K562 (cell line): ENCODE results near the gene B9D2. TPM values are rescaled to one million over a fixed set of nuclear protein-coding genes. Genes with fewer than 3 reads are reported as not detected.

ENCODE experiments used
- BRD9 ChIP-seq: fragments of 450-650 bp; IDR thresholded peaks from 2 replicates; pipeline ENCODE4 v1.6.1; 2018; ENCODE audit warnings: low read depth; ENCODE audit not compliant: partially characterized antibody
- HOXB6 ChIP-seq: fragments of 250-450 bp; sonication (Bioruptor Pico); IDR thresholded peaks from 2 replicates; pipeline ENCODE4 v1.5.1; 2022; ENCODE audit warnings: mild to moderate bottlenecking, borderline replicate concordance
- MEIS2 ChIP-seq: fragments of 450-650 bp; IDR thresholded peaks from 2 replicates; pipeline ENCODE4 v1.6.1; 2014; ENCODE audit warnings: mild to moderate bottlenecking; ENCODE audit not compliant: partially characterized antibody
- RBM14 ChIP-seq: fragments of 200-400 bp; formaldehyde crosslinking; IDR thresholded peaks from 2 replicates; pipeline ENCODE4 v1.6.1; 2018; ENCODE audit warnings: low read depth, mild to moderate bottlenecking, low read length, moderate library complexity, borderline replicate concordance; ENCODE audit not compliant: insufficient read depth
- SUPT5H ChIP-seq: fragments of 450-650 bp; IDR thresholded peaks from 2 replicates; pipeline ENCODE4 v1.6.1; 2016
- XRCC5 ChIP-seq: fragments of 200-400 bp; formaldehyde crosslinking; IDR thresholded peaks from 2 replicates; pipeline ENCODE4 v1.6.1; 2017; ENCODE audit warnings: low read depth, mild to moderate bottlenecking, low read length
- ZNF408 ChIP-seq: fragments of 250-450 bp; sonication (Bioruptor Pico); IDR thresholded peaks from 2 replicates; pipeline ENCODE4 v1.4.0; 2020; ENCODE audit warnings: low read depth, mild to moderate bottlenecking, moderate library complexity
- ZNF583 ChIP-seq: fragments of 250-450 bp; sonication (Bioruptor Pico); IDR thresholded peaks from 2 replicates; pipeline ENCODE4 v1.4.0; 2020
- ZNF644 ChIP-seq: fragments of 200-800 bp; sonication (Bioruptor generic); IDR thresholded peaks from 2 replicates; pipeline ENCODE4 v1.6.1; 2016; ENCODE audit warnings: low read depth, missing genetic modification characterization, missing compliant biosample characterization
- polyA plus RNA-seq, 8 experiments: library from polyadenylated mRNA; depleted of rRNA in 4 of 8; stranded (reverse) in 5 of 8; unstranded in 3 of 8; fragments of >200 nt; fragmentation: Nextera tagmentation in 2 of 8; fragmentation: Illumina TruSeq in 1 of 8; extraction: Ambion mirVana in 2 of 8; extraction: Trizol in 1 of 8; gene quantifications; 2 replicates each; pipeline versions ENCODE4 v1.2.1 to v1.2.3, GENCODE V29; 2011 to 2014; ENCODE audit warnings: inconsistent platforms in 1 of 8, missing spikeins in 1 of 8
- total RNA-seq, 7 experiments: library from RNA; depleted of rRNA in 6 of 7; stranded (reverse); fragments of >200 nt in 6 of 7; fragmentation: Illumina TruSeq in 2 of 7; extraction: Trizol in 2 of 7; gene quantifications; 2 replicates each; pipeline versions ENCODE4 v1.2.1 to v1.2.3, GENCODE V29; 2011 to 2021; ENCODE audit warnings: low replicate concordance in 1 of 7
- TF ChIP-seq, protein P1 (sequence below): fragments of 450-650 bp; formaldehyde crosslinking; IDR thresholded peaks from 2 replicates; pipeline ENCODE4 v1.4.0; 2022; ENCODE audit warnings: missing genetic modification characterization
- TF ChIP-seq, protein P2 (sequence below): sonication (generic); formaldehyde crosslinking; IDR thresholded peaks from 2 replicates; pipeline ENCODE4 v1.8.1; 2023; ENCODE audit warnings: mild to moderate bottlenecking, missing genetic modification reagents, moderate library complexity
- TF ChIP-seq, protein P3 (sequence below): fragments of 450-650 bp; IDR thresholded peaks from 2 replicates; pipeline ENCODE4 v1.6.1; 2018; ENCODE audit warnings: mild to moderate bottlenecking, low read depth; ENCODE audit not compliant: partially characterized antibody
- TF ChIP-seq, protein P4 (sequence below): sonication (generic); formaldehyde crosslinking; IDR thresholded peaks from 2 replicates; pipeline ENCODE4 v1.8.0; 2023; ENCODE audit warnings: mild to moderate bottlenecking, missing genetic modification reagents
- TF ChIP-seq, protein P5 (sequence below): fragments of 450-650 bp; formaldehyde crosslinking; conservative IDR thresholded peaks from 2 replicates; pipeline ENCODE4 v1.4.0; 2022; ENCODE audit warnings: mild to moderate bottlenecking, missing genetic modification characterization
- TF ChIP-seq, protein P6 (sequence below), 2 experiments: fragments of 450-650 bp; IDR thresholded peaks; 2 replicates each; pipeline ENCODE4 v1.6.1; 2016
- TF ChIP-seq, protein P7 (sequence below): sonication (generic); formaldehyde crosslinking; IDR thresholded peaks from 2 replicates; pipeline ENCODE4 v1.8.0; 2022; ENCODE audit warnings: mild to moderate bottlenecking, low read depth, missing genetic modification reagents

B9D2 gene
- total and polyA plus RNA-seq, 9 of the 15 experiments (the other 6 are each of a cell fraction or from before 2014, with no cell fraction given), result 0.83 to 6.9 (median 2.8) TPM

DNA sequence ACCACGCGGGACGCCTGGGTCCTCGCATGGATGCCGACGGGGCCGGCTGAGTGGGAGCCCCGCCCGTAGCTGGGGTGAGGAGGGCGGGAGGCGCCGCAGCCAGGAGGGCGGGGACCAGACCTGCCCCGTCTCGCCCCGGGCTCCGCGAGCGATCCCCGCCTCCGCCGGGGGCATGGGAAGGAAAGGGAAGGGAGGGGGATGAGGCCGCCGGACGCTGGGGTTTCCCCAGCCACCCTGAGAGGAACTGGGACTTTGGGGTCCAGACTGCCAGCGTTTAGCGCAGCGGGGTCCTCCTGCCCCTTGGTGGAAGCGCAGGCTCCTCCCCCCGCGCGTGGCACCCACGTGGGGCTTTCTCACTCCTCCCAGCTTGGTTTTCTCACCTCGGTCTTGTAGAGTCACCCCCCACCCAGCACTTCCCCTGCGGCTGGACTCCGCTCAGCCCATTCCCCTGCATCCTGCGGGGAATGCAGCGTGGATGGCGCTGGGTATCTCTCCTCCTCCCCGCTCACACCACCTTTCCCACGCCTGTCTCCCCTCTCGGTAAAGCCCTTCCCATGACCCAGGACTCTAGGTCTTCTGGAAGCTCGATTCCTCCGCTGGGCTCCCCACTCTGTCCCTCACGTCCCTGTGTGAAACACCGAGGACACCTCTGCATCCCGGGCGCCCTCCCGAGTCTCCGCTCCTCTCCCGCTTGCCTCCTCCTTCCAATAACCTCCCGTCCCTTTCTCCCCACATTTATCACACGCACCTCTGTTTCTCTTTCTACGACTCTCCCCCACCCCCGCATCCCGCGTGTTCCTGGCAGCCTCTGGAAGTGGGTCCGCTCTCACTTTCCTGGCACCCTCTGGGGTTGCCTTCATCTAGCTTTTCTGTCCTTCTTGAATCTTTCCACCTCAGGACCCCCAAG is 12.4 kb downstream of the B9D2 start (continued):
- TF ChIP-seq, protein P1, sequence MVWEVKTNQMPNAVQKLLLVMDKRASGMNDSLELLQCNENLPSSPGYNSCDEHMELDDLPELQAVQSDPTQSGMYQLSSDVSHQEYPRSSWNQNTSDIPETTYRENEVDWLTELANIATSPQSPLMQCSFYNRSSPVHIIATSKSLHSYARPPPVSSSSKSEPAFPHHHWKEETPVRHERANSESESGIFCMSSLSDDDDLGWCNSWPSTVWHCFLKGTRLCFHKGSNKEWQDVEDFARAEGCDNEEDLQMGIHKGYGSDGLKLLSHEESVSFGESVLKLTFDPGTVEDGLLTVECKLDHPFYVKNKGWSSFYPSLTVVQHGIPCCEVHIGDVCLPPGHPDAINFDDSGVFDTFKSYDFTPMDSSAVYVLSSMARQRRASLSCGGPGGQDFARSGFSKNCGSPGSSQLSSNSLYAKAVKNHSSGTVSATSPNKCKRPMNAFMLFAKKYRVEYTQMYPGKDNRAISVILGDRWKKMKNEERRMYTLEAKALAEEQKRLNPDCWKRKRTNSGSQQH (CRISPR knock-in tag), result no peak; the same call in 1 of the 2 replicates
- TF ChIP-seq ZNF644, result no peak
- TF ChIP-seq, protein P2, sequence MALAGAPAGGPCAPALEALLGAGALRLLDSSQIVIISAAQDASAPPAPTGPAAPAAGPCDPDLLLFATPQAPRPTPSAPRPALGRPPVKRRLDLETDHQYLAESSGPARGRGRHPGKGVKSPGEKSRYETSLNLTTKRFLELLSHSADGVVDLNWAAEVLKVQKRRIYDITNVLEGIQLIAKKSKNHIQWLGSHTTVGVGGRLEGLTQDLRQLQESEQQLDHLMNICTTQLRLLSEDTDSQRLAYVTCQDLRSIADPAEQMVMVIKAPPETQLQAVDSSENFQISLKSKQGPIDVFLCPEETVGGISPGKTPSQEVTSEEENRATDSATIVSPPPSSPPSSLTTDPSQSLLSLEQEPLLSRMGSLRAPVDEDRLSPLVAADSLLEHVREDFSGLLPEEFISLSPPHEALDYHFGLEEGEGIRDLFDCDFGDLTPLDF (CRISPR knock-in tag), result peak; percentile 2; the same call in 1 of the 2 replicates
- TF ChIP-seq, protein P3, sequence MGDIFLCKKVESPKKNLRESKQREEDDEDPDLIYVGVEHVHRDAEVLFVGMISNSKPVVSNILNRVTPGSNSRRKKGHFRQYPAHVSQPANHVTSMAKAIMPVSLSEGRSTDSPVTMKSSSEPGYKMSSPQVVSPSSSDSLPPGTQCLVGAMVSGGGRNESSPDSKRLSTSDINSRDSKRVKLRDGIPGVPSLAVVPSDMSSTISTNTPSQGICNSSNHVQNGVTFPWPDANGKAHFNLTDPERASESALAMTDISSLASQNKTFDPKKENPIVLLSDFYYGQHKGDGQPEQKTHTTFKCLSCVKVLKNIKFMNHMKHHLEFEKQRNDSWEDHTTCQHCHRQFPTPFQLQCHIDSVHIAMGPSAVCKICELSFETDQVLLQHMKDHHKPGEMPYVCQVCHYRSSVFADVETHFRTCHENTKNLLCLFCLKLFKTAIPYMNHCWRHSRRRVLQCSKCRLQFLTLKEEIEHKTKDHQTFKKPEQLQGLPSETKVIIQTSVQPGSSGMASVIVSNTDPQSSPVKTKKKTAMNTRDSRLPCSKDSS, result no peak
- TF ChIP-seq HOXB6, result no peak
- TF ChIP-seq, protein P4, sequence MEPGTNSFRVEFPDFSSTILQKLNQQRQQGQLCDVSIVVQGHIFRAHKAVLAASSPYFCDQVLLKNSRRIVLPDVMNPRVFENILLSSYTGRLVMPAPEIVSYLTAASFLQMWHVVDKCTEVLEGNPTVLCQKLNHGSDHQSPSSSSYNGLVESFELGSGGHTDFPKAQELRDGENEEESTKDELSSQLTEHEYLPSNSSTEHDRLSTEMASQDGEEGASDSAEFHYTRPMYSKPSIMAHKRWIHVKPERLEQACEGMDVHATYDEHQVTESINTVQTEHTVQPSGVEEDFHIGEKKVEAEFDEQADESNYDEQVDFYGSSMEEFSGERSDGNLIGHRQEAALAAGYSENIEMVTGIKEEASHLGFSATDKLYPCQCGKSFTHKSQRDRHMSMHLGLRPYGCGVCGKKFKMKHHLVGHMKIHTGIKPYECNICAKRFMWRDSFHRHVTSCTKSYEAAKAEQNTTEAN (CRISPR knock-in tag), result no peak
- TF ChIP-seq XRCC5, result 0 out of 2 replicates have a peak, but pooled peaks have one; percentile 8
- TF ChIP-seq, protein P5, sequence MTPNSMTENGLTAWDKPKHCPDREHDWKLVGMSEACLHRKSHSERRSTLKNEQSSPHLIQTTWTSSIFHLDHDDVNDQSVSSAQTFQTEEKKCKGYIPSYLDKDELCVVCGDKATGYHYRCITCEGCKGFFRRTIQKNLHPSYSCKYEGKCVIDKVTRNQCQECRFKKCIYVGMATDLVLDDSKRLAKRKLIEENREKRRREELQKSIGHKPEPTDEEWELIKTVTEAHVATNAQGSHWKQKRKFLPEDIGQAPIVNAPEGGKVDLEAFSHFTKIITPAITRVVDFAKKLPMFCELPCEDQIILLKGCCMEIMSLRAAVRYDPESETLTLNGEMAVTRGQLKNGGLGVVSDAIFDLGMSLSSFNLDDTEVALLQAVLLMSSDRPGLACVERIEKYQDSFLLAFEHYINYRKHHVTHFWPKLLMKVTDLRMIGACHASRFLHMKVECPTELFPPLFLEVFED (CRISPR knock-in tag), result 0 out of 2 replicates have a peak, but pooled peaks have one; percentile 31
- no peak for TF ChIP-seq BRD9
- TF ChIP-seq ZNF583, result no peak
- TF ChIP-seq, protein P6, sequence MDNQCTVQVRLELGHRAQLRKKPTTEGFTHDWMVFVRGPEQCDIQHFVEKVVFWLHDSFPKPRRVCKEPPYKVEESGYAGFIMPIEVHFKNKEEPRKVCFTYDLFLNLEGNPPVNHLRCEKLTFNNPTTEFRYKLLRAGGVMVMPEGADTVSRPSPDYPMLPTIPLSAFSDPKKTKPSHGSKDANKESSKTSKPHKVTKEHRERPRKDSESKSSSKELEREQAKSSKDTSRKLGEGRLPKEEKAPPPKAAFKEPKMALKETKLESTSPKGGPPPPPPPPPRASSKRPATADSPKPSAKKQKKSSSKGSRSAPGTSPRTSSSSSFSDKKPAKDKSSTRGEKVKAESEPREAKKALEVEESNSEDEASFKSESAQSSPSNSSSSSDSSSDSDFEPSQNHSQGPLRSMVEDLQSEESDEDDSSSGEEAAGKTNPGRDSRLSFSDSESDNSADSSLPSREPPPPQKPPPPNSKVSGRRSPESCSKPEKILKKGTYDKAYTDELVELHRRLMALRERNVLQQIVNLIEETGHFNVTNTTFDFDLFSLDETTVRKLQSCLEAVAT (IDR thresholded peaks at IDR 0.05), result peak in 1 of 2 experiments; percentile 53; a peak in 2 of 4 replicates
- TF ChIP-seq RBM14, result 0 out of 2 replicates have a peak, but pooled peaks have one; percentile 80
- TF ChIP-seq, protein P7, sequence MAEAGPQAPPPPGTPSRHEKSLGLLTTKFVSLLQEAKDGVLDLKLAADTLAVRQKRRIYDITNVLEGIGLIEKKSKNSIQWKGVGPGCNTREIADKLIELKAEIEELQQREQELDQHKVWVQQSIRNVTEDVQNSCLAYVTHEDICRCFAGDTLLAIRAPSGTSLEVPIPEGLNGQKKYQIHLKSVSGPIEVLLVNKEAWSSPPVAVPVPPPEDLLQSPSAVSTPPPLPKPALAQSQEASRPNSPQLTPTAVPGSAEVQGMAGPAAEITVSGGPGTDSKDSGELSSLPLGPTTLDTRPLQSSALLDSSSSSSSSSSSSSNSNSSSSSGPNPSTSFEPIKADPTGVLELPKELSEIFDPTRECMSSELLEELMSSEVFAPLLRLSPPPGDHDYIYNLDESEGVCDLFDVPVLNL, result no peak
- no peak for TF ChIP-seq MEIS2
- no peak for TF ChIP-seq ZNF408 (CRISPR knock-in tag)
- TF ChIP-seq SUPT5H, result 0 out of 2 replicates have a peak, but pooled peaks have one; percentile 6
